Measurements from ENCODE around the gene ARHGEF16.

ARHGEF16 gene

GRCh38 chr1:3457910-3458883, 3.7 kb downstream of the ARHGEF16 start:
- H3K27ac ChIP-seq: peak overlapping the region; percentile 71
- TF ChIP-seq, protein P1, sequence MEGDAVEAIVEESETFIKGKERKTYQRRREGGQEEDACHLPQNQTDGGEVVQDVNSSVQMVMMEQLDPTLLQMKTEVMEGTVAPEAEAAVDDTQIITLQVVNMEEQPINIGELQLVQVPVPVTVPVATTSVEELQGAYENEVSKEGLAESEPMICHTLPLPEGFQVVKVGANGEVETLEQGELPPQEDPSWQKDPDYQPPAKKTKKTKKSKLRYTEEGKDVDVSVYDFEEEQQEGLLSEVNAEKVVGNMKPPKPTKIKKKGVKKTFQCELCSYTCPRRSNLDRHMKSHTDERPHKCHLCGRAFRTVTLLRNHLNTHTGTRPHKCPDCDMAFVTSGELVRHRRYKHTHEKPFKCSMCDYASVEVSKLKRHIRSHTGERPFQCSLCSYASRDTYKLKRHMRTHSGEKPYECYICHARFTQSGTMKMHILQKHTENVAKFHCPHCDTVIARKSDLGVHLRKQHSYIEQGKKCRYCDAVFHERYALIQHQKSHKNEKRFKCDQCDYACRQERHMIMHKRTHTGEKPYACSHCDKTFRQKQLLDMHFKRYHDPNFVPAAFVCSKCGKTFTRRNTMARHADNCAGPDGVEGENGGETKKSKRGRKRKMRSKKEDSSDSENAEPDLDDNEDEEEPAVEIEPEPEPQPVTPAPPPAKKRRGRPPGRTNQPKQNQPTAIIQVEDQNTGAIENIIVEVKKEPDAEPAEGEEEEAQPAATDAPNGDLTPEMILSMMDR (IDR thresholded peaks at IDR 0.05): no peak
- TF ChIP-seq ZFX (IDR thresholded peaks at IDR 0.05; ENCODE audit: borderline replicate concordance): no peak

GRCh38 chr1:3459051-3459908, 4.8 kb downstream of the ARHGEF16 start:
- H3K27ac ChIP-seq: peak overlapping the region; percentile 71
- no peak for TF ChIP-seq ZFX (IDR thresholded peaks at IDR 0.05; ENCODE audit: borderline replicate concordance)
- TF ChIP-seq, protein P1 (IDR thresholded peaks at IDR 0.05): no peak

DNA sequence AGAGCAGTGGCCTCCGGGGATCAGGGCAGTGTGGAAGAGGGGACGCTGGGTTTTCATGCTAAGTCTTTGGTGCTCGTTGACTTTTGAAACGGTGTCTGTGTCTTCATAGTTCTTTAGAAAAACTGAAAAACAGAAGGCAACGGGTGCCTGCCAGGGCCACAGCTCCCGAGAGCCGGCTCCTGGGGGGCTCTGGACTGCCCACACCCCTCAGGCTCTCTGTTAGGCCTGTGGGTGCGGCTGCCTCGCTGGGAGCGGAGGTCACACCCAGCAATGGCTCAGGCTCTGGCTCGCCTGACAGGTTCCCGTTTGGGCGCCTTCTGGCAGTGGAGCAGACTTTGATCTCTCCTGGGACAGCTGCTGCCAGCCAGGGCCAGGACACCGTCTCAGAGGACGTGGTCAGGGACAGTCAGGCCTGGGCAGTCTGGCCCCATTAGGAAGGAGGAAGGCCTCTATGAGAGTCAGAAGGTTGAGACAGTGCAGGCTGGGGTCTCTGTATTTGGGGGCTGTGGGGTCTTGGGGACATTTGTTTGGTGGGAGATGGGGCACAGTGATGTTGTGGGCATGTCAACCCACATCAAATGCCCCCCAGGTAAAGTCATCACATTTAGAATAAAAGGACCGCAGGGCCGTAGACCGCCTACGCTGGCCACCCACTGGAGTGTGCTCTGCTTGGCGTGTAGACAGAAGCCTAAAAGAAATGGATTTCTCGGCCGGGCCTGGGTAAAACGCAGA, 5.6 kb downstream of the ARHGEF16 start:
- peak overlapping the region; percentile 71 for H3K27ac ChIP-seq
- TF ChIP-seq ZFX (IDR thresholded peaks at IDR 0.05; ENCODE audit: borderline replicate concordance): no peak
- TF ChIP-seq, protein P1 (IDR thresholded peaks at IDR 0.05): no peak

GRCh38 chr1:3460672-3461131, 6.2 kb downstream of the ARHGEF16 start:
- H3K27ac ChIP-seq: peak overlapping the region; percentile 71
- TF ChIP-seq ZFX (IDR thresholded peaks at IDR 0.05; ENCODE audit: borderline replicate concordance): no peak
- TF ChIP-seq, protein P1 (IDR thresholded peaks at IDR 0.05): no peak

DNA sequence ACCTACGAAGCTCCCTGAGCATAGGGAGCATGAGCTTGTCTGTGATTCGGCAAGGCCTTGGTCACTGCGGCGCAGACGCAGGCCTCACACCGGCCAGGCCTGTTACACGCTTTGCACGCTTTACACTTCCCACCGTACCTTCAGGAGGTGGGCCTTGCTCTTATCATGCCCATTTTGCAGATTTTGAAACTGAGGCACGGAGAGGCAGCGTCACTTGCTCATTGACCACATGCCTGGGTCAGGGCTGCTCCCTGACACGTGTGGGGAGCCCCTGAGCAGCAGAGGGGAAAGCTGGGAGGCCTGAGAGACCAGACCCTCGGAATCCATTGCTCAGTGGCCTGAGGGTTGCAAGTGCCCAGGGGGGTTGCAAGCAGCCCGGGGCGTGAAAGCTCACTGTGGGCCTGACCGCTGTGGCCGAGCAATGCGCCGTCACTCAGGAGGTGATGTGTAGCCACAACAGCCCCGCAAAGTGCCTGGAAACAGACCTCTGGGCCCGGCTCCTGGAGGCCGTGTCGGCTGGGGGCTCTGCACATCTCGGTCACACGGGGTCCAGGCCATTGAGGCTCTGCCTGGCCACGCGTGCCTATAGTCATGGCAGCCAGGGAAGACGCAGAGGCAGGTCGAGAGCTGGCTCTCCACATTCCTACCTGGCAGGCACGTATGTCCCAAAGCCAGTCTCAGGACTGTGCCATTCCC, 6.9 kb downstream of the ARHGEF16 start:
- TF ChIP-seq, protein P1 (IDR thresholded peaks at IDR 0.05): no peak
- TF ChIP-seq ZFX (IDR thresholded peaks at IDR 0.05; ENCODE audit: borderline replicate concordance): no peak
- H3K27ac ChIP-seq: peak overlapping the region; percentile 71; the same call in 1 of the 2 replicates

DNA sequence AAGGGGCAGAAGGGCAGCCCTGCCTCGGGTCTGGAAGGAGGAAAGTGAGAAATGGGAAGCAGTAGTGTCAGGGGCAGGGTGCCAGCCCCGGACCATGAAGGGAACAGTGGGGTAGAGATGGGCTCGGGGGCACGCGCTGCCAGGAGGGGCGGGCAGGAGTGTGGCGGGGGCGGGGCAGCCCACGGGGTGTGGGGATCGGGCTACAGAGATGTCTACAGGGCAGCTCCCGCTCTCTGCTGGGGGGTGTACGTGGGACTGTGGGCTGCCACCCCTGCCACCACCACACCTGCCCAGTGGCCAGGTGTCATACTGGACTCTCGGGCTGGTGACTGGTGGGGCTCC, 7.4 kb downstream of the ARHGEF16 start:
- H3K27ac ChIP-seq: no peak overlapping the region
- no peak for TF ChIP-seq ZFX (IDR thresholded peaks at IDR 0.05; ENCODE audit: borderline replicate concordance)
- TF ChIP-seq, protein P1 (IDR thresholded peaks at IDR 0.05): no peak
